NCI-H2081 (cell line): ENCODE results near the gene AZI2.

Experiments
- DNase-seq, 2 experiments: peaks; one replicate each; lab custom pipeline; 2025; lab: John Stamatoyannopoulos, UW

Gene AZI2, protein sequence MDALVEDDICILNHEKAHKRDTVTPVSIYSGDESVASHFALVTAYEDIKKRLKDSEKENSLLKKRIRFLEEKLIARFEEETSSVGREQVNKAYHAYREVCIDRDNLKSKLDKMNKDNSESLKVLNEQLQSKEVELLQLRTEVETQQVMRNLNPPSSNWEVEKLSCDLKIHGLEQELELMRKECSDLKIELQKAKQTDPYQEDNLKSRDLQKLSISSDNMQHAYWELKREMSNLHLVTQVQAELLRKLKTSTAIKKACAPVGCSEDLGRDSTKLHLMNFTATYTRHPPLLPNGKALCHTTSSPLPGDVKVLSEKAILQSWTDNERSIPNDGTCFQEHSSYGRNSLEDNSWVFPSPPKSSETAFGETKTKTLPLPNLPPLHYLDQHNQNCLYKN

DNA sequence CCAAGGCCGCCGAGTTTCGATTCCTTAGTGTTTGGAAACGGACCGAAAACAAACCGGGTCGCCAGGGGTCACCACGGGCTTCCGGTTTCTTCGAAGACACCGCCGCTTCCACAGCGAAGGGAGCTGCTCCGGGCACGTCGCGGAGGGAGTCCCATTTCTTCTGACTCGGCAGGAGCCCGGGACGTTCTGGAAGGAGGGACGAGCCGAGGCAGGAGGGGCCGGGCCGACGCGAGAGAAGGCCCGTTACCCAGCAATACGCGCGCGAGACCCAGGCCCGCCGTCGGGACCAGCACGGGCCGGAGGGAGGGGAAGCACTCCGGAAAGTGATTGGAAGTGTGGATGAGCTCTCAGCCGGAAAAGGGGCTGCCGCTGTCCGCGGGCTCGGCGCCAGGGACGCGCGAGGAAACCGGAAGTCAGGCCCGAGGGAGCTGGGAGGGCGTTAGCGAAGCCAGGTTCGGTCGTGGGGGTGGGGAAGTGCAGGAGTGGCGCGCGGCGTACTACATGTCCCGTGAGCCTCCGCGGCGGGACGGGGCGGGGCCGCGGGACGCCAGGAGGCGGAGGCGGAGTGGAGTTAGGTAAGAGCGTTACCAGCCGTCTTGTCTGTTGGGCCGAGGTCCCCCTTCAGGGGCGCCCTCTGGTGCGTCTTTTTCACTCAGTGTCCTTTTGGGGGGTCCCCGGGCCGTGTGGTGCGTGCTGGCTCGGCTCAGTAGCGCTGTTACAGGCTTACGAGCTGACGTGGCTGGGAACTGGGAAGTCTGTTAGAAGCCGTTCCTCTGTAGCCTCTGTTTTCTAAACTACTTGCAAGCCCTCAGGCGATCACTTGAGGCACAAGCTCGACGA, at the start of gene AZI2, which contains the start of gene ZCWPW2:
Gene AZI2, minus strand, starts transcription at position 196 of the 840 bp plus-strand sequence. CDS start 8,207 bp downstream, outside the sequence.
Gene ZCWPW2, plus strand, starts transcription at position 93 of the 840 bp plus-strand sequence. CDS start 64,348 bp downstream, outside the sequence.
- peak; percentile 95 to 96 for DNase-seq

DNA sequence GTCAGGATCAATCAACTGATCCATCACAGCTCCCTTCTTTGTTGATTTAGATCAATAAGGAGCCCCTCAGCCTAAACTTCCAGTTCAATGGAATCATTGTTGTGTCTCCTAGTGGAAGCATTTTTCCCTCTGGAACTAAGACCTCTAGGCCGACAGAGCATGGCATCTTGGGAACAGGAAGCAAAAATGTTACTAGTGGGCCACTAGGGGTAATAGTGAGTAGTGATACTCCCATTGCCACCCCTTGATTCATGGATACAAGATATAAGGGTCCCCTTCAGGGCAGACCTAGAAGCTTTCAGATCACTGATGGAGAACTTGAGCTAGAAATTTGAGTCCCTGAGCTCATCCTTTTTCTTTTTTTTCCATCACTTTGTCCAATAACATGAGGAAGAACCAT, 40.4 kb upstream of the AZI2 start:
- no peak for DNase-seq

DNA sequence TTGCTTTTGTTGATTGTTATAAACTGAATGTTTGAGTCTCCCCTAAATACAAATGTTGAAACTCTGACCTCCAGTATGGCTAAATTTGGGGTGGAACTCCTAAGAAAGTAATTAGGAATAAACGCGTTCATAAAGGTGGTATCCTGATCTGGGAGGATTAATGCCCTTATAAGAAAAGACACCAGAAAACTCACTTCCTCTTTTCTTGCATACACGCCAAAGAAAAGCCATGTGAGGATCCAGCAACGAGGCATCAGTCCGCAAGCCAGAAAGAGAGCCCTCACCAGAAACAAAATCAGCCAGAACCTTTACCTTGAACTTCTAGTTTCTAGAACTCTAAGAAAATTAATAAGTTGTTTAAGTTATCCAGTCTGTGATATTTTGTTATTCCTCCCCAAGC, 37.4 kb upstream of the AZI2 start:
- no peak for DNase-seq

DNA sequence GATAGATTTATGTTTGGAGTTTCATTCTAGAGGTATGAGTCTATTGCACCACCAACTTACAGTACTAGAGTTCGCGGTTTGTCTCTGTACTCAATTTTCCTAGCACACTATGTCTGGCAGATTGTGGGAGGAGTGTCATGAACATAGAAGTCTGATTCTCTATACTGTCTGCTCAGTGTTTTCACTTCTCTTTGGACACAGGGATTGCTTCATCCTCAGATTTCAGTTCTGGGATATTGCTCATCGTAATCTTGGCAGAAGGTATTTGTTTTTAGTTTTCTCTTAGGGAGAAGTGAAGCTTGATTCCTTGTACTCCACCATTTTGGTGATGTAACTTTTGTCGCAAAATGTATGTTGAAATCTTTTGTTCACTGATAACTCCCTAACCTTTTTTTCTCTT, 27.8 kb upstream of the AZI2 start:
- DNase-seq, result no peak

DNA sequence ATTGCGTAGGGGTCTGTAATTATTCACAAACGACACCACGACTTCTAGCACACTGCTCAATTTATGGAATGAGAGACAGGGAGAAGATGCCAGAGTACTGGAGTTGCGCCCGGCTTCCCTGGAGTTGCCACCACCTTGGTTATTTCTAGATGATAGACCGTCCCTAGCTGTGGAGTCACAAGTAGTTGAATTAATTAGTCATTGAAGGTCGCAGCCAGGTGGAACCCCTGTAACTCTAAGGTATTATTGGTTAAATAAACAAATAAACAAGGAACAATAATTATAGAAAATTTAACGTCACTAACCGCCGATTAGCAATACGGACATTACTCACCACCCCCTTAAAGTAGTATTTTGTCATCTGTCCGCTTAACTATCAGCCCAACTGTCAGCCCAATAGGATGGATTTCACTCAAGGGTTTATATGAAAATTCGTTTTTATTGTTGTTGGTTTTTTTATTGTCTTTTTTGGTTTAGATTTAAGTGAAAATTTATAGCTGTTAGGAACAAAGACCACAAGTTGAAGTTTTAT, 911 bp upstream of the AZI2 start:
- no peak for DNase-seq

DNA sequence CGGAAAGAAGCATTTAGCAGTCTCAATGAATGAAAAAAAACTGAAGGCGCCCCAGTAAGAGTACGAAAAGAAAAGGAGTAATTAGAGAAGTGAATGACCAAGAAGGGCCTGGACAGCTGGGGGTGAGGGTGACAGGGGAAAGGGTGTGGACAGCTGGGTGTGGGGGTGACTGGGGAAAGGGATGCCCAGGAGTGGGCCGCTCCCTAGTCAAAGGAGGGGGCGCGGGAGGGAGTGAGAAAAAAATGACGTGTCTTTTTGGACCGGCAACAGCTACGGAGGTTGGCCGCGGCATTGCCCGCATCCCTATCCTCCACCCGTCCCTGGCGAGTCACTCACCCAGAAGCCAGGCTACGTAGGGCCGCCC, 377 bp downstream of the AZI2 start:
- DNase-seq, result no peak

DNA sequence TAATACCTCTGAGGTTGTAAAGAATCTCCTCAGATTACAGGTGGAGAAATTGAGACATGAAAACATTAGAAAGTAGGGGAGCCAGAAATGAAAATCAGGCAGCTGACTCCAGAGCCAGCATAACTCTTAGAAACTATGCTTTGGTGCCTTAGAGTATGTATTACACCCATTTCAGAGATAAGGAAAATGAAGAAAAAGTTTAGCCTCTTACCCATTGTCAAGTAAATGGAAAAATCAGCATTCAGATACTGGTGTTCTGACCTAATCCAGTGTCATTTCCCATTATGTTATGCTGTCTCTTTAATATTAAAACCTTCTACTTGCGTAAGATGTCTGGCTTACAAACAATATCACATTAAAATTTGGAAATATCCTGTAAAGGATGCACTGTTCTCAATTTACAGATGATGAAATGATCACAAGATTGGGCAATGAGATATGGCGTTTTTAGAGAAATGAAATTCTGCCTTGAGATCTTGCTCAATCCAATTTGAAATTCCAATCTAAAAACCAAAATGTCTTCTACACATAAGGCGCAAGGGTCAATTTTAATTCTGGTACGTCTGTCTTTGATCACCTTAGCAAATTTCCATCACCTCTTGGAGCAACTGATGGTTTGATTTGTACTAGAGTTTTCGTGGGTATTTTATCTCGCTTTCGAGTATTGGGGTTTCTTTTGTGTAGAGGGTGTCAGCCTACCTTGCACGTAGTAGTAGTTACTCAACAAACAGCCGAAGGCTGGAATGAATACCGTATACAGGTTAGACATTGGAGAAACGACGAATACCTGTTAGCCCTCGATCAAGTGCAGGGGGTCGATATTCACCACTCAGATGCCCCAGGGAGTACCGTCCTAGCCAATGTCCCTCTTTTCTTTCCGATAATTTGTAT, 1.0 kb downstream of the AZI2 start:
- peak in 1 of 2 experiments; percentile 9 for DNase-seq

DNA sequence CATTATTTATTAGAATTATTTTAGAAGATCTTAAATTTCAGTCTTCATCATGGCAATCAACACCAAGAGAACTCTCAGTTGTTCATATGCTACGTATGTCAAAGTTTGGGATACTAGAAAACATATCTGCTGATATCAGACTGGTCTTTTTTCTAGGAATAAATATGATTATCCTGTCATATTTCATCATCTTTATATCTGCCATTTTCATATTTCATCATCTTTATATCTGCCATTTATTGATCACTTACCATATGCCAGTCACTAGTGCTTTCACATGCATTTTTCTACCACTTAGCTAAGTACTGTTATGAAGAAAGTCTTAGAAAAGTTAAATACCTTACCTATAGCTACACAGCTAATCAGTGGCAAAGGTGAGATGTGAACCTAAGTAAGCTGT, 2.9 kb downstream of the AZI2 start:
- DNase-seq, result no peak

DNA sequence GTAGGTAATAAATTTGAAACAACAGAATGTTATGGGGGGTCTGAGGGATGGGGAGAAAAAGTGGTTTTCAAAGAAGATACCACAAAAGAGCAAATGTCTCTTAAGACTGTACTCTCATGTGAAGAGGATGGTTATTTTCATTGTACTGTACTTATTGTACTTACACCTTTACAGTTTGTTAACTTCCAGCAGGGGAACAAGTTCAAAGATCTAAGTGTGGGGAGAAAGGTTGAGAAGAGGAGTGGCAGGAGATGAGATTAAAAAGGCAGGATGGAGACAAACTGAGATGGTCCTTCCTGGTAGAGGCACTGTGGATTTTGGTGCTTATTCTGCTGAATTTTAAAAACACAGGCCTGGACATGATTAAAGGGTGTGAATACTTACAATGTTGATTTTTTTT, 5.5 kb downstream of the AZI2 start:
- no peak for DNase-seq

DNA sequence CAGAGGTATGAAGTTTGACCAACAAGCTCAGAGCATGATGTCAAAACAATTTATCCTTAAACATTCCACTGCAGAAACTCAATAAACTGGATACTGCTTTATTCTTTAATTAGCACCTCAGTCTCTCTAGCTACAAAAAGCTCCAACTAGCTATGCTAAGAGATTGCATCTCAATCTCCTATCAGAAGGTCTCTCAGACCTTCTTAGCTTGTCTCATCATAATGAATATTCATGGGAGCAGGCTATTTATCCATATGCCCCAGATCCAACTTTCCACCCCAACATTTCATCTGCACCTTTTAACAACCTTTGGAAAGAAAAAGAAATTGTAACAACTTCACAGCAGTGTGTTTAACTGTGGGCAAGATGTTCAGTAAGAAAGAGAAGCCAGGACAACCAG, 11.4 kb downstream of the AZI2 start:
- no peak for DNase-seq

DNA sequence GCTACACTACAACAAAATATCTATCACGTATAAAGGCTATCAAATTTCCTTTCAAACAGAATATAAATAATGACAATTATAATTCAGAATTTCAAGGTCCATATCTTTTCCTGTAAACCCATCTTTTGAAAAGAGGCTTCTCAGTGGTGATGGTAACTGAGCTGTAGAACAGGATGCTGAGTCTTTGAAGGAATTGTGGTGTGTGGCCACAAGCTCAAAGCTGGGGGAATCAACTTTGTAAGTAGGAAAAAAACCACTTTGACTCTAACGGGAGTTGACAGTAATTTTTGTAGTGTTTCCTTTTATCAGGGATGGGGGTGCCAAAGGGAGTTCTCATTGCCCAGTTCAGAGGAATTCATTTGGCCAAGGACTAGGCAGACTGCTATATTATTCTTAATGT, 13.4 kb downstream of the AZI2 start:
- DNase-seq, result no peak

DNA sequence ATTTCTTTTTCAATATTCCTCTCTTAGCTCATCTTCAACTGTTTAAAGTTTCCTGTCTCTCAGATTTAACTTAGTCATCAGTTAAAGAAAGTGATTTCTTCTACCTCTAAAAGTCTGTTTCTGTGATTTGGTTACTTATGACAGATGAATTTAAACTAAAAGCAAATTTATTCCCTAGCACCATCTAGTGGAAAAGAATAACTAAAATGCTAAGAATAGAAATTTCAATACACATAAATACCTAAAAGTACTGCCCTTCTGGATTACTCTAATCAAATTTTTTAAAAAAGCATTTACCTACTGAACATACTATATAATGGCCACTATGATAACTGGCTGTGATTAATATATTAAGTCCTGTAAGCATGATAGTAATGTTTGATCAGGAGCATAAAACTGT, 14.1 kb downstream of the AZI2 start:
- no peak for DNase-seq

DNA sequence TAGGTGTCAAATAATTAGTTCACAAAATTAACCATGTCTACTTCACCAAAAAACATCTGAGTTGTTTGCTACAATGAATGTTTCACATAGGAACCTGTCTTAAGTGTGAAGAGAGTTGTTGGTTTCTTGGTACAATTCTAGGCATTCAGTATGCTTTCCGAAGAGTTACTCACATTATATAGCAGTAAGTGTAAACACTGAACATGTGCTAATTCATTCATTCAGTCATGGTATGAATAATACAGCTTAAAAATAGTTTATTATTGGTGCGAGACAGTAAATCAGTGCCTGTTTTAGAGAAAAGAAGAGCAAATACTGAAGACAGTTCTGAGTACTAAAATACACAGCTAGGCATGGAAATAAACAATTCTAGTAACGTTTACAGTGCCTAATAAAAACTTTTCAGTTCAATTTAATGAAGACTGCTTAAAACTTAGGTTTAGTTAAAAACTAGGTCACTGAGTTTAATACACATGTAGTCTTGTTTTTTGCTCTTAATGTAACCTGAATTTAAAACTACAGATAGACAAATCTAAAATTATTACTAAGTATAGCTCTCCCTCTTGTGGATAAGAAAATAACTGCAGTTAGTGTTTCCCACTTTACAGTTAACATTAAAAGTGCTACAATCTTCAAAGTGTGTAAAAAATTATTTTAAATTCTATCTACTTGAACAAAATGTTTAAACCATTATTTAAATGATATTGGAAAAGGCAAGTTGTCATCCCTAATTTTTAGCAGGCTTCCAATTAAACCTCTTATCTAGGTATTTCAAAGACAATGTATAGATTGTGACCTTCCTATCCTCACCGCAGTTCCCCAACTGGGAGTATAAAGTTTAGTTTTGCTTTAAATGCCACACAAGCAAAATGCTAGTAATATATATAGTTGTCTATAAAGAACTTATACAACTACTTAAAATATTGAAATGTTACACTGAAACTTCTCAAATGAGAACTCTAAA, 20.2 kb downstream of the AZI2 start:
- DNase-seq, result peak; percentile 7 to 17

DNA sequence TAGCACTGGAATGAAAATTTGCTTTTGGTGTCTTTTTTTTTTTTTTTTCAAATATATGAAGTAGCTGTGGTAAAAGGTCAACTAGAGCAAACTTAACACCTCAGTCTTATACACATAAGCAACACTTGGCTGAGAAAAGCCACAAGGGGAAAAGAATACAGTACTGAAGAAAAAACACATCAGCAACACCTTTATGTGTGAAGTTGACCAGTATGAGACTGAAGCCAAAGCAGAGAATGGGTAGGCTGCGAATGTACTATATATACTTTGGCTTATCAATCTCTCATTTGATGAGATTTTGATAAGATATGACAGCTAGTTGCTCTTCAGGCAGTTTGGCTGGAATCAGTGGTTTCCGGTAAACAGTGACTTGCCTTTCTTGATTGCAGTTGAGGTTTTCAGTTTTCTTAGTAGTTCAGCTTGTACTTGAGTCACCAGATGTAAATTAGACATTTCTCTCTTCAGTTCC, 22.1 kb downstream of the AZI2 start:
- no peak for DNase-seq

DNA sequence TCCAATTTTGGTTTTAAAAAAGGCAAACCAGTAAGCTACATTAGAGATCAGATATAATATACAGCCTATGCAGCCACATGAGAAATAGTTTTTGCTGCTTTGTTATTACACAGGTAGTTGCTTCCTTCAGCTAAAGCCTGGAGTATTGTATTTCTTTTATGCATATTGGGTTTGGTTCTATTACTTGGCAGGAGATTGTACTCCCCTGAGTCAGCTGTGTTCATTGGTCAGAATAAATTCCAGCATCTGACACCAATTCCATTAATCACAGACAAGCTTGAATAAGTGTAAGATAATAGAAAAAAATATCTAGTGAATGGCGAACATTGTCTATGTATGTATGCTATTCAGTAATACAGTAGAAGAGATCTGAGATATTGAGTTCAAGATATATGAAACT, 26.2 kb downstream of the AZI2 start:
- DNase-seq, result no peak

DNA sequence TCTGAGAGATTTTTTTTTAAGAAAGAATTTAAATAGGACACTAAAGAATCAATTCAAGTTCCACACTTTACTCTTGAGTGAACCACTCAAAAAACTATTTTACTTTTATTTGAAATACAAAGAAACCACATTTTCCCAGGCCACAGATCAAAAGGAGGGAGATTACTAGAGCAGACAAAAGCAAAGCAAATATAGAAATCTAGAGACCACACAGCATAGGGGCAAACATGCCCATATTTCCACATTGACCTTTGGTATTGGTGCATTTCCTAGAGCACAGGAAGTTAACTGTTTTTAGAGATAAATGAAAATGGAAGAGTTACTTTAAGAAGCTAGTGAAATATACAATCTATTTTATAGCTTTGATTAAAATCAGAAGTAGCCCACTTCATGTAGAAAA, 27.6 kb downstream of the AZI2 start:
- DNase-seq, result no peak

DNA sequence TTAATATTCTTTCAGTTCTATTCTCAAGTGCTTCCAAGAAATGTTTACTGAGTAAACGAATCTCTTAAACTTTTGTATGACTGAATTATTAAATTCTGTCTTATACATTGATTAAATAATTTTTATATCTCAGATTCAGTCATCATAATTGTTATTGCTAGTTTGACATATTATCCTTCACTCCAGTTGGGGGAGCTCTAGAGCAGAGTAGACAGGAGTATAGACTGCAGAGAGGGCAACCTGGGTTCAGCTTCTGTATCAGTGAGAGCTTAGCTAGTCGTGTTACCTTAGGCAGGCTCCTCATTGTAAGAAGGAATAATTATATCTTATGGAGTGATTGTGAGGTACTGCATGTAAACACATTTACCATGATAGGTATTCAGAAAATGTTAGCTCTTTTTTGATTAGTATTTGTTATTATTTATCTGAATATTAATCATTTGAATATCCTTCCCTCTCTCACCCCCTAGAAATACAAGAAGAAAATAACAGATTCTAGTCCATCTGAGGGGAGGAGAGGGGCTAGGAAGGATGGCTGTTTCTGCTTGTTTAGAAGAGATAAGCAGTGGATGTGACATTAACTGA, 31.1 kb downstream of the AZI2 start:
- DNase-seq, result peak; percentile 46 to 51

DNA sequence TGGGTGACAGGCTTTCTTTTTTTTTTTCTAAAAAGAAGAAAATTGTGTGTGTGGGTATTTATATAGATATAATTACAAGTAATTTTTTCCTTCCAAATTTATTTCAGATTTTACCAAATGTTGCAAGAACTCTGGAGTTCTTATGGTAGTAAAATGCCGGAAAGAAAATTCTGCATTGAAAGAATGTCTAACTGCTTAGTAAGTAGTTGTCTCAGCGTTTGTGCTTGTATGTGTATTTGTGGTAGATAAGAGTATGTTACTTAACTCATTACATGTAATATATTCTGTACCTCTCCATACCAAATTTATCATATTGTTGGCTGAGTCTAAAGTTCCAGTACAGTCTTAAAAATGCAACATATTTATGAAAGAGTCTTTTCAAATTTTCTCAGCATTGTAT, 32.4 kb downstream of the AZI2 start:
- no peak for DNase-seq

DNA sequence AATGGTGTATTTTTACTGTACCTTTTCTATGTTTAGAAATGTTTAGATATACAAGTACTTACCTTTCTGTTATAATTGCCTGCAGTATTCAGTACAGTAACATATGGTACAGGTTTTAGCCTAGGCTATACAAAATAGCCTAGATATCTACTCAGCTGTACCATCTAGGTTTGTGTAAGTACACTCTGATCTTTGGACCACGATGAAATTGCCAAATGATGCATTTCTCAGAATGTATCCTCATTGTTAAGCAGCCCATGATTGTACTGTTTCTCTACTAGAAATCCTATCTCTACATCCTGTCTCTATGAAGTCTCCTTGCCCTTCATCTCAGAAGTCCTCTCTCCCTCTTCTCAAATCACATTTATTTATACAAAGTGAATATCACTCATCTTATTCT, 32.9 kb downstream of the AZI2 start:
- DNase-seq, result no peak

DNA sequence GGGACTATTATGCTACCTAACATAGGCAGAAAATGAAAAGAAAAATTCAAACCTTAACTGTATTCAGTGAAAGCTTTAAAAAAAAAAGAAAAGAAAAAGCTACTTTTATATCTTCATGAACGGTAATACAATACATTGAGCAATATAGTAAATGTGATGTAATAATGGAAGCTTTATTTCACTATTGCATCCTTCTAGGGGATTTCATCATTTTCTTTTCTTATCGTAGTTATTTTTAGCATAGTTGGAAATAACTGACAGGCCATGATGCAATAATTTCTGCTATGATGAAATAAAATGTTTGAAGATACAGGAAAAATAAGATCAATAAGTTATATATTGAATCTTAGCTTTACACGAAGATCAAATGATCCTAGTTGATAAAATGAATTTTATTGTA, 40.4 kb downstream of the AZI2 start:
- no peak for DNase-seq
